WTC11 (cell line): ENCODE measurements around the gene SPG11.

Experiments used
- ETV6 ChIP-seq: sonication (generic); formaldehyde crosslinking; IDR thresholded peaks from 2 replicates; pipeline ENCODE4 v1.8.1; 2022; ENCODE audit warnings: mild to moderate bottlenecking, missing genetic modification reagents
- IRF2 ChIP-seq: sonication (generic); formaldehyde crosslinking; IDR thresholded peaks from 2 replicates; pipeline ENCODE4 v1.8.0; 2022; ENCODE audit warnings: low read depth, missing genetic modification reagents, borderline replicate concordance
- JAZF1 ChIP-seq: fragments of 250-450 bp; sonication (Bioruptor Pico); IDR thresholded peaks from 2 replicates; pipeline ENCODE4 v1.9.0; 2021; ENCODE audit warnings: moderate library complexity, mild to moderate bottlenecking, inconsistent platforms
- NFYB ChIP-seq: sonication (generic); formaldehyde crosslinking; conservative IDR thresholded peaks from 2 replicates; pipeline ENCODE4 v1.8.0; 2022; ENCODE audit warnings: low read depth, missing genetic modification reagents
- TCF7 ChIP-seq: sonication (generic); formaldehyde crosslinking; IDR thresholded peaks from 2 replicates; pipeline ENCODE4 v1.8.0; 2022; ENCODE audit warnings: mild to moderate bottlenecking, low read depth, missing genetic modification reagents, moderate library complexity
- TEAD1 ChIP-seq: sonication (generic); formaldehyde crosslinking; IDR thresholded peaks from 2 replicates; pipeline ENCODE4 v1.8.0; 2022; ENCODE audit warnings: mild to moderate bottlenecking, missing genetic modification reagents
- ZNF219 ChIP-seq: sonication (generic); formaldehyde crosslinking; IDR thresholded peaks from 2 replicates; pipeline ENCODE4 v1.8.0; 2023; ENCODE audit warnings: missing genetic modification reagents, mild to moderate bottlenecking, borderline replicate concordance
- TF ChIP-seq, protein P1 (sequence below): fragments of 200-600 bp; IDR thresholded peaks from 2 replicates; pipeline ENCODE4 v1.8.0; 2022; ENCODE audit warnings: antibody characterized with exemption
- TF ChIP-seq, protein P2 (sequence below): sonication (generic); formaldehyde crosslinking; IDR thresholded peaks from 2 replicates; pipeline ENCODE4 v1.8.1; 2023; ENCODE audit warnings: mild to moderate bottlenecking, moderate library complexity, missing genetic modification reagents
- TF ChIP-seq, protein P3 (sequence below): sonication (generic); formaldehyde crosslinking; IDR thresholded peaks from 2 replicates; pipeline ENCODE4 v1.8.1; 2023; ENCODE audit warnings: mild to moderate bottlenecking, missing genetic modification reagents, moderate library complexity
- TF ChIP-seq, protein P4 (sequence below): fragments of 250-450 bp; sonication (Bioruptor Pico); IDR thresholded peaks from 2 replicates; pipeline ENCODE4 v1.9.0; 2021; ENCODE audit warnings: moderate library complexity, mild to moderate bottlenecking, inconsistent platforms, borderline replicate concordance
- TF ChIP-seq, protein P5 (sequence below): sonication (generic); formaldehyde crosslinking; IDR thresholded peaks from 2 replicates; pipeline ENCODE4 v1.8.1; 2022; ENCODE audit warnings: low read depth, missing genetic modification reagents, borderline replicate concordance
- TF ChIP-seq, protein P6 (sequence below): sonication (generic); formaldehyde crosslinking; IDR thresholded peaks from 2 replicates; pipeline ENCODE4 v1.8.0; 2022; ENCODE audit warnings: mild to moderate bottlenecking, missing genetic modification reagents
- TF ChIP-seq, protein P7 (sequence below): sonication (generic); formaldehyde crosslinking; IDR thresholded peaks from 2 replicates; pipeline ENCODE4 v1.8.1; 2022; ENCODE audit warnings: mild to moderate bottlenecking, missing genetic modification reagents, moderate library complexity, borderline replicate concordance

DNA sequence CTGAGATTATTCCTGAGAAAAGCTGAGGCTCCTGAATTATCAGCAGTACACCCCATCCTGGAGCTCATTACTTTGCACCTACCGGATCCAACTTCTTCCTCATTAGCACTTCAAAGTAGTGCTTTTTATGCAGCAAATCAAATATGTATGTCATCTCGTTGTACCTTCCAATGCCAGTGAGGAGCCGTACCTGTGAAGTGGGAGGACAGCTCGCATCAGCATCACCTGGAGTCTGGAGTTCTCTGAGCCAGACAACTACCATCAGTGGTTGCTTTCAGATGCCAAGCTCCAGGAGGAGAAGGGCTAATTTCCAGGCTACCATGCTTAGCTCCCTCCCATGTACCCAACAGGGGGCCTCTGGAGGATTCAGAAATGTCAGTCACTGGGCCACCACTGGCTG lies 94.1 kb downstream of the SPG11 start:
- no peak for TF ChIP-seq IRF2
- TF ChIP-seq, protein P1, sequence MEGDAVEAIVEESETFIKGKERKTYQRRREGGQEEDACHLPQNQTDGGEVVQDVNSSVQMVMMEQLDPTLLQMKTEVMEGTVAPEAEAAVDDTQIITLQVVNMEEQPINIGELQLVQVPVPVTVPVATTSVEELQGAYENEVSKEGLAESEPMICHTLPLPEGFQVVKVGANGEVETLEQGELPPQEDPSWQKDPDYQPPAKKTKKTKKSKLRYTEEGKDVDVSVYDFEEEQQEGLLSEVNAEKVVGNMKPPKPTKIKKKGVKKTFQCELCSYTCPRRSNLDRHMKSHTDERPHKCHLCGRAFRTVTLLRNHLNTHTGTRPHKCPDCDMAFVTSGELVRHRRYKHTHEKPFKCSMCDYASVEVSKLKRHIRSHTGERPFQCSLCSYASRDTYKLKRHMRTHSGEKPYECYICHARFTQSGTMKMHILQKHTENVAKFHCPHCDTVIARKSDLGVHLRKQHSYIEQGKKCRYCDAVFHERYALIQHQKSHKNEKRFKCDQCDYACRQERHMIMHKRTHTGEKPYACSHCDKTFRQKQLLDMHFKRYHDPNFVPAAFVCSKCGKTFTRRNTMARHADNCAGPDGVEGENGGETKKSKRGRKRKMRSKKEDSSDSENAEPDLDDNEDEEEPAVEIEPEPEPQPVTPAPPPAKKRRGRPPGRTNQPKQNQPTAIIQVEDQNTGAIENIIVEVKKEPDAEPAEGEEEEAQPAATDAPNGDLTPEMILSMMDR: no peak
- no peak for TF ChIP-seq ETV6
- TF ChIP-seq, protein P2, sequence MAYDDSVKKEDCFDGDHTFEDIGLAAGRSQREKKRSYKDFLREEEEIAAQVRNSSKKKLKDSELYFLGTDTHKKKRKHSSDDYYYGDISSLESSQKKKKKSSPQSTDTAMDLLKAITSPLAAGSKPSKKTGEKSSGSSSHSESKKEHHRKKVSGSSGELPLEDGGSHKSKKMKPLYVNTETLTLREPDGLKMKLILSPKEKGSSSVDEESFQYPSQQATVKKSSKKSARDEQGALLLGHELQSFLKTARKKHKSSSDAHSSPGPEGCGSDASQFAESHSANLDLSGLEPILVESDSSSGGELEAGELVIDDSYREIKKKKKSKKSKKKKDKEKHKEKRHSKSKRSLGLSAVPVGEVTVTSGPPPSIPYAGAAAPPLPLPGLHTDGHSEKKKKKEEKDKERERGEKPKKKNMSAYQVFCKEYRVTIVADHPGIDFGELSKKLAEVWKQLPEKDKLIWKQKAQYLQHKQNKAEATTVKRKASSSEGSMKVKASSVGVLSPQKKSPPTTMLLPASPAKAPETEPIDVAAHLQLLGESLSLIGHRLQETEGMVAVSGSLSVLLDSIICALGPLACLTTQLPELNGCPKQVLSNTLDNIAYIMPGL: no peak
- no peak for TF ChIP-seq TCF7
- TF ChIP-seq ZNF219 (CRISPR knock-in tag): no peak
- TF ChIP-seq, protein P3, sequence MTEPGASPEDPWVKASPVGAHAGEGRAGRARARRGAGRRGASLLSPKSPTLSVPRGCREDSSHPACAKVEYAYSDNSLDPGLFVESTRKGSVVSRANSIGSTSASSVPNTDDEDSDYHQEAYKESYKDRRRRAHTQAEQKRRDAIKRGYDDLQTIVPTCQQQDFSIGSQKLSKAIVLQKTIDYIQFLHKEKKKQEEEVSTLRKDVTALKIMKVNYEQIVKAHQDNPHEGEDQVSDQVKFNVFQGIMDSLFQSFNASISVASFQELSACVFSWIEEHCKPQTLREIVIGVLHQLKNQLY (CRISPR knock-in tag): no peak
- TF ChIP-seq TEAD1 (CRISPR knock-in tag): no peak
- TF ChIP-seq, protein P4, sequence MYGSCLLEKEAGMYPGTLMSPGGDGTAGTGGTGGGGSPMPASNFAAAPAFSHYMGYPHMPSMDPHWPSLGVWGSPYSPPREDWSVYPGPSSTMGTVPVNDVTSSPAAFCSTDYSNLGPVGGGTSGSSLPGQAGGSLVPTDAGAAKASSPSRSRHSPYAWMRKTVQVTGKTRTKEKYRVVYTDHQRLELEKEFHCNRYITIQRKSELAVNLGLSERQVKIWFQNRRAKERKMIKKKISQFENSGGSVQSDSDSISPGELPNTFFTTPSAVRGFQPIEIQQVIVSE (CRISPR knock-in tag): no peak
- TF ChIP-seq, protein P5, sequence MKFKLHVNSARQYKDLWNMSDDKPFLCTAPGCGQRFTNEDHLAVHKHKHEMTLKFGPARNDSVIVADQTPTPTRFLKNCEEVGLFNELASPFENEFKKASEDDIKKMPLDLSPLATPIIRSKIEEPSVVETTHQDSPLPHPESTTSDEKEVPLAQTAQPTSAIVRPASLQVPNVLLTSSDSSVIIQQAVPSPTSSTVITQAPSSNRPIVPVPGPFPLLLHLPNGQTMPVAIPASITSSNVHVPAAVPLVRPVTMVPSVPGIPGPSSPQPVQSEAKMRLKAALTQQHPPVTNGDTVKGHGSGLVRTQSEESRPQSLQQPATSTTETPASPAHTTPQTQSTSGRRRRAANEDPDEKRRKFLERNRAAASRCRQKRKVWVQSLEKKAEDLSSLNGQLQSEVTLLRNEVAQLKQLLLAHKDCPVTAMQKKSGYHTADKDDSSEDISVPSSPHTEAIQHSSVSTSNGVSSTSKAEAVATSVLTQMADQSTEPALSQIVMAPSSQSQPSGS (CRISPR knock-in tag): no peak
- TF ChIP-seq NFYB: no peak
- no peak for TF ChIP-seq JAZF1 (CRISPR knock-in tag)
- TF ChIP-seq, protein P6, sequence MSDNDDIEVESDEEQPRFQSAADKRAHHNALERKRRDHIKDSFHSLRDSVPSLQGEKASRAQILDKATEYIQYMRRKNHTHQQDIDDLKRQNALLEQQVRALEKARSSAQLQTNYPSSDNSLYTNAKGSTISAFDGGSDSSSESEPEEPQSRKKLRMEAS: no peak
- TF ChIP-seq, protein P7, sequence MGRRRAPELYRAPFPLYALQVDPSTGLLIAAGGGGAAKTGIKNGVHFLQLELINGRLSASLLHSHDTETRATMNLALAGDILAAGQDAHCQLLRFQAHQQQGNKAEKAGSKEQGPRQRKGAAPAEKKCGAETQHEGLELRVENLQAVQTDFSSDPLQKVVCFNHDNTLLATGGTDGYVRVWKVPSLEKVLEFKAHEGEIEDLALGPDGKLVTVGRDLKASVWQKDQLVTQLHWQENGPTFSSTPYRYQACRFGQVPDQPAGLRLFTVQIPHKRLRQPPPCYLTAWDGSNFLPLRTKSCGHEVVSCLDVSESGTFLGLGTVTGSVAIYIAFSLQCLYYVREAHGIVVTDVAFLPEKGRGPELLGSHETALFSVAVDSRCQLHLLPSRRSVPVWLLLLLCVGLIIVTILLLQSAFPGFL (CRISPR knock-in tag): no peak
